ENCODE measurements around the gene SLC25A13.

The SLC25A13 gene

DNA sequence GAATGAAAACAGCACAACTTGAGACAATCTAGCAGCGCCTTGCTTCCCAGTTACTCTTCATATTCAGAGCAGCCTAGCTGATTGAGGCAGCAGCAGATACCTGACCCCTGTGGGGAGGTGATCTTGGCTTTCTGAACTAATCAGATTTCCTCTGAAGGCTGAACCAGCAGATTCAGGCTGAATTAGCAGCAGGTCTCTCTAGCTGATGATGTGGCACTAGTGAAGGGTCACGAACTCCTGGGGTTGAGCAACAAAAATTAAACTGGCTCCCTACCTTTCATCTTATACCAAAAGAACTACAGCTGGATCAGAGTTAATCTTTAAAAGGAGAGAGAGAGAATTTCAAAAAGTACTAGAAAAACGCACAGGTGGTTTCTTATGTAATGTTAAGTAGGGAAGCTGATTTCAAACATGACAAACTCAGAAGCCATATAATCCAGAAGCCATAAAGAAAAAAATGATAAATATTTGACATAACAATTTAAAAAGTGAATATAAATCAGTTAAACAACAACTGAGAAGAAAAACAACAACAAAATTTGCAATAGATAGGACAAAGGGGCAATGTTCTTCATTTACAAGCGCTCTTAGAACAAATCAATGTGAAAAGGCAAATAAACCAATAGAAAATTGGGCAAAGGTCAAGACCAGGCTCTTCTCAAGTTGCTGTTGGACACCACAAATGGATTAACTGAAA, 13.5 kb downstream of the SLC25A13 start:
- Histone ChIP-seq H3K27ac (no peak overlapping the region), H3K9ac (no peak overlapping the region), H3K27me3 (no peaks in the 10 kb centered on the region), H3K9me3 (replicated peaks in 1 of 11) (peaks cover 0 to 8% (median 4%) of the 10 kb centered on the region in 11 experiments; a peak in 10 of 22 replicates), H3K4me2 (no peak overlapping the region), H4K20me1 (peaks cover 17 to 100% (median 70%) of the 10 kb centered on the region in 11 experiments; a peak in 17 of 22 replicates), H3K4me3 (no peak overlapping the region), H3K36me3 (peaks cover 7 to 54% (median 20%) of the 10 kb centered on the region in 11 experiments; a peak in 19 of 22 replicates), H3K4me1 (peaks cover 0 to 46% (median 11%) of the 10 kb centered on the region in 10 experiments; a peak in 15 of 20 replicates)
- no peak for TF ChIP-seq Cebpa-rat (IDR thresholded peaks at IDR 0.05)

DNA sequence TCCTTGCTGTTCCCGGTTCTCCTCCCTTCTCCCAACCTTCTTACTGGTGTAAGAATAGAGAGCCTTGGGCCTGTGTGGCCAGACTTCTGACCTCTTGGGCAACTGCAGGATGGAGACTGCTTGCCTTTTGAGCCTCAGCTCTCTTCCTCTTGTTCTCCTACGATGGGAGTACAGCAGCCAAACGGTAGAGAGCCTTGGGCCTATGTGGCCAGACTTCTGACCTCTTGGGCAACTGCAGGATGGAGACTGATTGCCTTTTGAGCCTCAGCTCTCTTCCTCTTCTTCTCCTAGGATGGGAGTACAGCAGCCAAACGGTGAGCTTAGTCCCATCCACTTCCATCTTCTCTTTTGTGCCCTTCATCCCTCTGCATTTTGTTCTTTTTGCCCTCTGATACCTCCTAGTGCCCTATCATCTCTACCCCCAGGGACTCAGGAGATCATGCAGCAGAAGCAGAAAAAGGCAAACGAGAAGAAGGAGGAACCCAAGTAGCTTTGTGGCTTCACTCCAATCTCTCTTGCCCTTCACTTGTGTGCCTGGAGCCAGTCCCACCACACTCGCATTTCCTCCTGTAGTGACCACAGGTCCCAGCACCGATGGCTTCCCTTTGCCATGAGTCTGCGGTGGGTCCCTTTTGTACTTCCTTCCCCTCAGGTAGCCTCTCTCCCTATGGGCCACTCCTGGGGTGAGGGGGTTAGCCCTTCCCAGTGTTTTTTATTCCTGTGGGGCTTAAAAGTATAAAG, 15.3 kb downstream of the SLC25A13 start:
- peaks cover 0 to 36% (median 11%) of the 10 kb centered on the region in 10 experiments; a peak in 15 of 20 replicates for H3K4me1 ChIP-seq
- H3K9ac ChIP-seq, result no peak overlapping the region
- H3K4me3 ChIP-seq, result no peak overlapping the region
- H3K9me3 ChIP-seq (replicated peaks in 1 of 11), result peaks cover 0 to 16% (median 7%) of the 10 kb centered on the region in 11 experiments; a peak in 10 of 22 replicates
- no peak overlapping the region for H3K27ac ChIP-seq
- TF ChIP-seq Cebpa-rat (IDR thresholded peaks at IDR 0.05), result no peak
- peak overlapping the region in 6 of 11 experiments; percentile 4 to 48 (median 26); a peak in 9 of 22 replicates for H3K4me2 ChIP-seq
- H4K20me1 ChIP-seq, result peaks cover 15 to 100% (median 62%) of the 10 kb centered on the region in 11 experiments; a peak in 17 of 22 replicates
- no peaks in the 10 kb centered on the region for H3K27me3 ChIP-seq
- H3K36me3 ChIP-seq, result peaks cover 0 to 45% (median 7%) of the 10 kb centered on the region in 11 experiments; a peak in 10 of 22 replicates

DNA sequence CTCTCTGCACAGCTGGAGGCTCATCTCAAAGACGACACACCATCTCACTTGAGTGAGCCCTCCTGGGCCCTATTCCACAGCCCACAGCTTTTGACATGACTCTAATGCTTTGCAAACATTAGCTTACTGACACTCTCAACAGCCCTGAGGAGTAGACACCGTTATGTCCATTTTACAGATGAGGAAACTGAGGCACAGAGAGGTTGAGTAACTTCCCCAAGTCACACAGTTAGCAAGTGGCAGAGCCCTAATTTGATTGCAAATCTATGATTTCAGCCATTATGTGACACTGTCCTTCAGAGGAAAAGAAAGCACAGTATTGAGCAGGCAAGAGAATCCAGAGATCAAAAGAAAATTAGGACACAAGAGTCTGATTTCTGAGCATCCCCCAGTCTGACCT, 16.0 kb downstream of the SLC25A13 start:
- no peak for TF ChIP-seq Cebpa-rat (IDR thresholded peaks at IDR 0.05)
- Histone ChIP-seq H3K9ac (no peak overlapping the region), H3K9me3 (replicated peaks in 1 of 11) (peaks cover 0 to 16% (median 7%) of the 10 kb centered on the region in 11 experiments; a peak in 10 of 22 replicates), H3K27ac (no peak overlapping the region), H3K27me3 (no peaks in the 10 kb centered on the region), H3K36me3 (peaks cover 0 to 45% (median 7%) of the 10 kb centered on the region in 11 experiments; a peak in 10 of 22 replicates), H3K4me1 (peaks cover 0 to 36% (median 11%) of the 10 kb centered on the region in 10 experiments; a peak in 15 of 20 replicates), H3K4me3 (no peak overlapping the region), H4K20me1 (peaks cover 16 to 100% (median 57%) of the 10 kb centered on the region in 11 experiments; a peak in 17 of 22 replicates), H3K4me2 (peak overlapping the region in 5 of 11 experiments; percentile 18 to 48 (median 31); a peak in 6 of 22 replicates)

DNA sequence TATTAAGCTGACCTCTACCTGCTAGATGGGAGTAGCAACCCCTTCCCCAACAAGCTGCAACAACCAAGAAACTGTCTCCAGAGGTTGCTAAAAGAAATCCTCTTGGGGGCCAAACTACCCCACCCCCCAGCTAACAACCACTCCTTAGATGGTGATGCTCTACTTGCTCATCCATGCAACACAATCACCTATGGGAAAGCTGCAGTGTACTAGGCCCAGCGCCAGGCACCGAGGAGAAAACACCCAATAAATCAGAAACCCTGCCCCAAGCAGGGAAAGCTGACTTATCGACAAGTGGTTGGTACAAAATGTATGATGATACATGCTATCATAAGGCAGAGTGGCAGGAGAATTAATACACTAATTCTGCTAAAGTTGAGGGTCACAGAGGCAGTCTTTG, 17.3 kb downstream of the SLC25A13 start:
- H3K9me3 ChIP-seq (replicated peaks in 1 of 11), result peaks cover 0 to 16% (median 7%) of the 10 kb centered on the region in 11 experiments; a peak in 10 of 22 replicates
- H3K4me3 ChIP-seq, result no peak overlapping the region
- no peak overlapping the region for H3K4me2 ChIP-seq
- TF ChIP-seq Cebpa-rat (IDR thresholded peaks at IDR 0.05), result no peak
- peaks cover 11 to 100% (median 63%) of the 10 kb centered on the region in 11 experiments; a peak in 17 of 22 replicates for H4K20me1 ChIP-seq
- H3K36me3 ChIP-seq, result peaks cover 0 to 46% (median 7%) of the 10 kb centered on the region in 11 experiments; a peak in 10 of 22 replicates
- H3K27me3 ChIP-seq, result no peaks in the 10 kb centered on the region
- peaks cover 0 to 34% (median 11%) of the 10 kb centered on the region in 10 experiments; a peak in 15 of 20 replicates for H3K4me1 ChIP-seq
- H3K9ac ChIP-seq, result no peak overlapping the region
- H3K27ac ChIP-seq, result no peak overlapping the region

DNA sequence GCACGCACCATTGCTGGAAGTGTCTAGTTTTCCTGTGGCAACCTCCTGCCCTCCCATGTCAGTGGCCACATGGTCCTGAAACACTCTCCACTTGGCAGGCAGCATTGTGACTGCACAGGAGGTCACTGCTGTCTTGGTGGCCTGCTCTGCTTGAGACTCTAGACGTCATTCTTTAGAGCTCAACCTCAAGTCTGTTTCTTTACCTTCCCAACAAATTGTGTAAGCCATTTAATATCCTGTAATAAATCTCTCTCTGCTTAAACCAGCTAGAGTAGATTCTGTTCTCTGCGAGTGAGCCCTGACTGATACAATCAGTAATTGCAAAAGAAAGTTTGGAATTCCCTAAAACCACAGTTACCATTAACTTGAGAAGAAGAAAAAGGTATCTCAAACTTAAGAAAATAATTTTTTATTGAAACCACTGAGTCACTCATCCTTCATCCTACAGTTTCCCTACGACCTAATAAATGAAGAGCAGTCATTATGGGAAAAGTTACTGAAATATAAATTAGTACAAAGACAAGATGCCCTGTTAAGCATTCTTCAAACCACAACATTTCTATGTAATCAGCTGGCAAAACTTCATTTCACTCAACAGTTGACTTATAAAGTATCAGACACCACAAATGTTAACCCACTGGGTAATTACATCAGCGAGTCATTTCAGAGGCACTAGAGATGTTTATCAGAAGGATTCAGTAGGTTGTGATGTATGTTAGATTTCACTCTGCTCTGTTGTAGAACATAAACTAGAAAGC, 18.0 kb downstream of the SLC25A13 start:
- no peak overlapping the region for H3K27ac ChIP-seq
- H4K20me1 ChIP-seq, result peaks cover 11 to 100% (median 61%) of the 10 kb centered on the region in 11 experiments; a peak in 17 of 22 replicates
- H3K4me1 ChIP-seq, result peaks cover 0 to 27% (median 11%) of the 10 kb centered on the region in 10 experiments; a peak in 15 of 20 replicates
- no peak overlapping the region for H3K9ac ChIP-seq
- no peak overlapping the region for H3K4me2 ChIP-seq
- peaks cover 0 to 16% (median 7%) of the 10 kb centered on the region in 11 experiments; a peak in 10 of 22 replicates for H3K9me3 ChIP-seq (replicated peaks in 1 of 11)
- no peak for TF ChIP-seq Cebpa-rat (IDR thresholded peaks at IDR 0.05)
- no peak overlapping the region for H3K4me3 ChIP-seq
- H3K27me3 ChIP-seq, result no peaks in the 10 kb centered on the region
- H3K36me3 ChIP-seq, result peaks cover 0 to 44% (median 7%) of the 10 kb centered on the region in 11 experiments; a peak in 10 of 22 replicates

DNA sequence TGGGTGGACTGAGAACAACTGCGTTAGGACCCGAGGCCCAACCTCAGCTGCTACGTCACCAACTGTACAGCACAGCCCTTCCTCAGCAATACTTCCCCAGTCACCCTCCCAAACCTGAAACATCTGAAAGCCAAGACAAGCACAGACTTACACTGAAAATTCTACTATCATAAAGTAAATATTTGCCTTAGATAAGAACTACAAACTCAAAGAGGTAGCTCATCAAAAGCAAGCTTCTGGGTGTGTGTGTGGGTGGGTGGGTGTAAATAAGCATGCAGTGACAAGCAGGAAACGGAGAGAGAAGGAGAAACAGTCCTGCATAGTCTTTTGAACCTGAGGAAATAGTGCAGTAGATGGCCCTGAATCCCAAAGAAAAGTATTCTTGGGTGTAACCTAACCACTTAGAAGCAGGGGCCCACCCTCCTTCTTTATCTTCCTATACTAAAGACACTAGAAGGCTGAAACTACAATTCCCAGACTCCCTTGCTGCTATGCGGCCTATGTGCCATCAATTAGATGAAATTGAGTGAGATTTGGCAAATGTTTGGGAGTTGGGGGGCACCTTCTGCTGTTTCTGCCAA, 18.7 kb downstream of the SLC25A13 start:
- H3K4me2 ChIP-seq, result no peak overlapping the region

DNA sequence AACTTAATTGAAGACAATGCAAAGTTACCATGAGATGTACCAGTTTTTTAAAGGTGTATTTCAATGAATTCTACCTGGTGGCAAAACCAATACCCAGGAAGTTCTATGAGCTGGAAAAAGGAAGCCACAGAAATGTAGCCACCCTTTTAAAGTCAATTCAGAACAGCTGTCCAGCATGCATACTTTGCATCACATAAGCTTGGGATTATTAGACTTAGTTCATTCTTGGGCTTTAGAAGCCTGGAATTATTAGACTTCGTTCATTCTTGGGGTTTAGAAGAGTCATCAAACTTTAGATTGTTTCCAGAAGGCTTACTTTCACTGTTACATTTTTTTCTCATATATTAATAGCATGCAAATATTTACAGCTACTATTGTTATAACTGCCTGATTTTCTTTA, 20.9 kb downstream of the SLC25A13 start:
- no peak overlapping the region for H3K4me2 ChIP-seq
- no peak for TF ChIP-seq Cebpa-rat (IDR thresholded peaks at IDR 0.05)

More for the DNA sequence above, 18.7 kb downstream of the SLC25A13 start:
- Histone ChIP-seq H3K27me3 (no peaks in the 10 kb centered on the region), H3K9ac (no peak overlapping the region), H3K9me3 (replicated peaks in 1 of 11) (peaks cover 0 to 16% (median 7%) of the 10 kb centered on the region in 11 experiments; a peak in 10 of 22 replicates), H3K4me1 (peaks cover 0 to 26% (median 11%) of the 10 kb centered on the region in 10 experiments; a peak in 15 of 20 replicates), H3K27ac (no peak overlapping the region), H3K4me3 (no peak overlapping the region), H3K36me3 (peaks cover 0 to 37% (median 7%) of the 10 kb centered on the region in 11 experiments; a peak in 10 of 22 replicates), H4K20me1 (peaks cover 11 to 100% (median 55%) of the 10 kb centered on the region in 11 experiments; a peak in 17 of 22 replicates)
- TF ChIP-seq Cebpa-rat (IDR thresholded peaks at IDR 0.05), result no peak

More for the DNA sequence above, 20.9 kb downstream of the SLC25A13 start:
- peaks cover 0 to 42% (median 8%) of the 10 kb centered on the region in 11 experiments; a peak in 12 of 22 replicates for H3K36me3 ChIP-seq
- no peak overlapping the region for H3K4me3 ChIP-seq
- H3K27me3 ChIP-seq, result no peaks in the 10 kb centered on the region
- peaks cover 4 to 100% (median 38%) of the 10 kb centered on the region in 11 experiments; a peak in 16 of 22 replicates for H4K20me1 ChIP-seq
- H3K27ac ChIP-seq, result no peak overlapping the region
- H3K9ac ChIP-seq, result no peak overlapping the region
- peaks cover 0 to 16% (median 7%) of the 10 kb centered on the region in 11 experiments; a peak in 10 of 22 replicates for H3K9me3 ChIP-seq (replicated peaks in 1 of 11)
- H3K4me1 ChIP-seq, result peaks cover 0 to 11% (median 3%) of the 10 kb centered on the region in 10 experiments; a peak in 10 of 20 replicates
